CD14-positive monocyte (primary cell): ENCODE data around the gene MRPS17. TPM values are rescaled to one million over a fixed set of nuclear protein-coding genes. Genes with fewer than 3 reads are reported as not detected.
A peak's percentile ranks its signal among the peaks of the same experiment; 100 is the strongest.

ENCODE experiments used
- DNase-seq, 3 donors: peaks; one replicate each; pipeline ENCODE4 v3.0.0-alpha.2; 2011 to 2022
- H2AFZ ChIP-seq: 2 replicates; pipeline ENCODE4 v1.6.0; 2012; ENCODE audit warnings: mild to moderate bottlenecking, low read depth, low read length, inconsistent platforms; ENCODE audit not compliant: insufficient read depth, poor library complexity, severe bottlenecking
- H3K27ac ChIP-seq, 2 donors: 1 replicate in 1 of 2; 2 replicates in 1 of 2; pipeline ENCODE4 v1.5.1; 2012 to 2013; ENCODE audit warnings: low read length in 2 of 2, control low read depth in 1 of 2, inconsistent platforms in 1 of 2, low read depth in 1 of 2, mild to moderate bottlenecking in 1 of 2
- H3K27me3 ChIP-seq, 2 donors: one replicate each; pipeline versions ENCODE4 v1.6.0 to v1.6.1; 2011 to 2013; ENCODE audit warnings: low read length in 2 of 2; ENCODE audit not compliant: control insufficient read depth in 2 of 2, insufficient read depth in 2 of 2
- H3K36me3 ChIP-seq, 2 donors: replicated peaks in 1 of 2; 1 replicate in 1 of 2; 2 replicates in 1 of 2; pipeline versions ENCODE4 v1.5.1 to v1.6.1; 2012 to 2013; ENCODE audit warnings: low read length in 2 of 2, control low read depth in 1 of 2, inconsistent platforms in 1 of 2, mild to moderate bottlenecking in 1 of 2; ENCODE audit not compliant: insufficient read depth in 2 of 2, control insufficient read depth in 1 of 2
- H3K4me1 ChIP-seq, 2 donors: 1 replicate in 1 of 2; 2 replicates in 1 of 2; pipeline versions ENCODE4 v1.5.1 to v1.6.1; 2012 to 2013; ENCODE audit warnings: low read length in 2 of 2, control low read depth in 1 of 2, inconsistent platforms in 1 of 2, mild to moderate bottlenecking in 1 of 2, moderate library complexity in 1 of 2; ENCODE audit not compliant: insufficient read depth in 2 of 2, control insufficient read depth in 1 of 2
- H3K4me2 ChIP-seq: replicated peaks from 2 replicates; pipeline ENCODE3; 2012; ENCODE audit warnings: low read length, moderate library complexity, mild to moderate bottlenecking; ENCODE audit not compliant: poor library complexity, severe bottlenecking; ENCODE audit errors: extremely low read depth
- H3K4me3 ChIP-seq, 3 experiments: fragments of 200-600 bp in 1 of 3; sonication (generic) in 1 of 3; replicated peaks in 1 of 3; 1 replicate in 2 of 3; 2 replicates in 1 of 3; pipeline ENCODE4 v1.5.1; 2011 to 2013; ENCODE audit warnings: low read length in 3 of 3, mild to moderate bottlenecking in 3 of 3, control low read depth in 2 of 3, low read depth in 2 of 3, inconsistent platforms in 1 of 3, moderate library complexity in 1 of 3
- H3K79me2 ChIP-seq: 2 replicates; pipeline ENCODE4 v1.6.0; 2012; ENCODE audit warnings: mild to moderate bottlenecking, control low read depth, inconsistent platforms, low read length, moderate library complexity; ENCODE audit not compliant: insufficient read depth
- H3K9ac ChIP-seq: 2 replicates; pipeline ENCODE4 v1.6.0; 2017; ENCODE audit warnings: low read length, mild to moderate bottlenecking; ENCODE audit not compliant: insufficient read depth, poor library complexity, severe bottlenecking
- H3K9me3 ChIP-seq, 2 donors: replicated peaks in 1 of 2; 1 replicate in 1 of 2; 2 replicates in 1 of 2; pipeline versions ENCODE4 v1.5.1 to v1.6.1; 2012 to 2013; ENCODE audit warnings: low read length in 2 of 2, control low read depth in 1 of 2; ENCODE audit not compliant: control insufficient read depth in 1 of 2, insufficient read depth in 1 of 2
- H4K20me1 ChIP-seq: 2 replicates; pipeline ENCODE4 v1.6.0; 2012; ENCODE audit warnings: mild to moderate bottlenecking, low read length, control low read depth, moderate library complexity; ENCODE audit not compliant: insufficient read depth
- H3K27ac Mint-ChIP-seq, 7 donors: one replicate each; pipeline ENCODE4 v1.8.0; 2020; ENCODE audit warnings: mild to moderate bottlenecking in 7 of 7, mixed read lengths in 7 of 7, moderate library complexity in 6 of 7, inconsistent platforms in 2 of 7
- H3K27me3 Mint-ChIP-seq, 3 donors: one replicate each; pipeline ENCODE4 v1.8.0; 2021 to 2022; ENCODE audit warnings: low read depth in 3 of 3, mild to moderate bottlenecking in 3 of 3, mixed read lengths in 3 of 3, moderate library complexity in 3 of 3, inconsistent platforms in 1 of 3
- H3K36me3 Mint-ChIP-seq, 2 donors: one replicate each; pipeline ENCODE4 v1.8.0; 2020; ENCODE audit warnings: mixed read lengths in 2 of 2, inconsistent platforms in 1 of 2, mild to moderate bottlenecking in 1 of 2
- H3K4me1 Mint-ChIP-seq: one replicate; pipeline ENCODE4 v1.8.0; 2020; ENCODE audit warnings: mild to moderate bottlenecking, mixed read lengths
- H3K4me3 Mint-ChIP-seq, 2 donors: one replicate each; pipeline ENCODE4 v1.8.0; 2020; ENCODE audit warnings: mild to moderate bottlenecking in 2 of 2, mixed read lengths in 2 of 2, moderate library complexity in 1 of 2
- H3K9me3 Mint-ChIP-seq, 7 donors: one replicate each; pipeline ENCODE4 v1.8.0; 2020 to 2022; ENCODE audit warnings: mixed read lengths in 7 of 7, mild to moderate bottlenecking in 6 of 7, moderate library complexity in 6 of 7, inconsistent platforms in 2 of 7
- whole genome bisulfite sequencing: methylation state at CpG from one replicate; pipeline ENCODE4 v1.1.5; 2013; ENCODE audit warnings: missing lambda C conversion rate; ENCODE audit not compliant: insufficient coverage; 5-methylcytosine and 5-hydroxymethylcytosine counted together
- intact Hi-C, 2 donors: fragments of 100-400 bp; cut with micrococcal nuclease; formaldehyde crosslinking; loops; one replicate each; pipeline versions ENCODE4 v1.15.0 to v1.15.1; 2023
- polyA minus RNA-seq: library from RNA; depleted of rRNA, polyadenylated mRNA; stranded (reverse); fragments of >200 nt; gene quantifications from 2 replicates; pipeline ENCODE4 v1.2.3, GENCODE V29; 2012
- polyA plus RNA-seq, 3 donors: library from polyadenylated mRNA; depleted of rRNA in 1 of 3; unstranded in 2 of 3; stranded (reverse) in 1 of 3; fragments of 300-500 nt in 2 of 3; fragments of >200 nt in 1 of 3; fragmentation: Illumina TruSeq in 2 of 3; gene quantifications; 1 replicate in 2 of 3; 2 replicates in 1 of 3; pipeline ENCODE4 v1.2.3, GENCODE V29; 2012 to 2021
- total RNA-seq, 12 experiments: library from RNA in 1 of 12; stranded (reverse) in 1 of 12; fragments of 120-200 nt in 1 of 12; gene quantifications; one replicate each; pipeline ENCODE4 v1.2.4 and lab custom pipeline; 2013 to 2026; ENCODE audit warnings: mixed read lengths in 6 of 12, inconsistent platforms in 1 of 12
- TF ChIP-seq, protein P1 (sequence below): fragments of 200-600 bp; IDR thresholded peaks from one replicate; pipeline ENCODE4 v1.8.0; 2022; ENCODE audit warnings: antibody characterized with exemption, mild to moderate bottlenecking

MRPS17 gene
- total RNA-seq (2013): 8.6 TPM
- 10 to 100 TPM in 2 of 3 donors, 1 to 10 TPM in 1; 6.1 to 14.6 (median 10.9) TPM for polyA plus RNA-seq
- polyA minus RNA-seq: 2.1 and 5.1 TPM in 2 replicates
- total RNA-seq (lab: John Stamatoyannopoulos, UW): 0.98 to 3.3 (median 1.9) reads per million in 11 experiments

GRCh38 chr7:55951637-55952351 lies at the start of gene MRPS17:
Gene MRPS17, plus strand, starts transcription at chr7:55951877. Its CDS starts 1,319 bp downstream, at chr7:55953196.
- peaks cover 12 to 30% of the 10 kb centered on the region in 2 donors for H3K36me3 Mint-ChIP-seq
- DNase-seq: peak; percentile 80 to 83 (median 81)
- TF ChIP-seq, protein P1, sequence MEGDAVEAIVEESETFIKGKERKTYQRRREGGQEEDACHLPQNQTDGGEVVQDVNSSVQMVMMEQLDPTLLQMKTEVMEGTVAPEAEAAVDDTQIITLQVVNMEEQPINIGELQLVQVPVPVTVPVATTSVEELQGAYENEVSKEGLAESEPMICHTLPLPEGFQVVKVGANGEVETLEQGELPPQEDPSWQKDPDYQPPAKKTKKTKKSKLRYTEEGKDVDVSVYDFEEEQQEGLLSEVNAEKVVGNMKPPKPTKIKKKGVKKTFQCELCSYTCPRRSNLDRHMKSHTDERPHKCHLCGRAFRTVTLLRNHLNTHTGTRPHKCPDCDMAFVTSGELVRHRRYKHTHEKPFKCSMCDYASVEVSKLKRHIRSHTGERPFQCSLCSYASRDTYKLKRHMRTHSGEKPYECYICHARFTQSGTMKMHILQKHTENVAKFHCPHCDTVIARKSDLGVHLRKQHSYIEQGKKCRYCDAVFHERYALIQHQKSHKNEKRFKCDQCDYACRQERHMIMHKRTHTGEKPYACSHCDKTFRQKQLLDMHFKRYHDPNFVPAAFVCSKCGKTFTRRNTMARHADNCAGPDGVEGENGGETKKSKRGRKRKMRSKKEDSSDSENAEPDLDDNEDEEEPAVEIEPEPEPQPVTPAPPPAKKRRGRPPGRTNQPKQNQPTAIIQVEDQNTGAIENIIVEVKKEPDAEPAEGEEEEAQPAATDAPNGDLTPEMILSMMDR: no peak
- H3K27ac Mint-ChIP-seq: peak within 1 kb of the TSS; percentile 93 to 98 (median 94)
- Histone ChIP-seq H3K36me3 (peaks cover 7 to 18% of the 10 kb centered on the region in 2 donors), H4K20me1 (no peaks in the 10 kb centered on the region), H3K4me3 (peak within 1 kb of the TSS; percentile 58 to 77 (median 61)), H3K4me2 (peak within 1 kb of the TSS; percentile 73), H3K9me3 (peaks cover 2 to 3% of the 10 kb centered on the region in 2 donors), H3K27me3 (no peaks in the 10 kb centered on the region), H2AFZ (peak within 1 kb of the TSS; percentile 87), H3K27ac (peak within 1 kb of the TSS; percentile 68 to 83), H3K9ac (peak within 1 kb of the TSS; percentile 73), H3K4me1 (peaks cover 7 to 11% of the 10 kb centered on the region in 2 donors), H3K79me2 (peaks cover 5% of the 10 kb centered on the region)
- intact Hi-C loops: loop anchor here in 1 of 2 donors (5.0 kb wide), 2 partner anchors 64 to 584 kb away; partner anchors contain the start of genes LANCL2 and ZNF713
- under 1% methylated on average over 53 of the region's 53 CpGs for WGBS
- peaks cover 13% of the 10 kb centered on the region for H3K4me1 Mint-ChIP-seq
- peak within 1 kb of the TSS; percentile 94 to 98 for H3K4me3 Mint-ChIP-seq
- H3K9me3 Mint-ChIP-seq: peaks cover 0 to 19% (median 8%) of the 10 kb centered on the region in 7 donors
- peaks cover 0 to 3% (median 0%) of the 10 kb centered on the region in 3 donors for H3K27me3 Mint-ChIP-seq

DNA sequence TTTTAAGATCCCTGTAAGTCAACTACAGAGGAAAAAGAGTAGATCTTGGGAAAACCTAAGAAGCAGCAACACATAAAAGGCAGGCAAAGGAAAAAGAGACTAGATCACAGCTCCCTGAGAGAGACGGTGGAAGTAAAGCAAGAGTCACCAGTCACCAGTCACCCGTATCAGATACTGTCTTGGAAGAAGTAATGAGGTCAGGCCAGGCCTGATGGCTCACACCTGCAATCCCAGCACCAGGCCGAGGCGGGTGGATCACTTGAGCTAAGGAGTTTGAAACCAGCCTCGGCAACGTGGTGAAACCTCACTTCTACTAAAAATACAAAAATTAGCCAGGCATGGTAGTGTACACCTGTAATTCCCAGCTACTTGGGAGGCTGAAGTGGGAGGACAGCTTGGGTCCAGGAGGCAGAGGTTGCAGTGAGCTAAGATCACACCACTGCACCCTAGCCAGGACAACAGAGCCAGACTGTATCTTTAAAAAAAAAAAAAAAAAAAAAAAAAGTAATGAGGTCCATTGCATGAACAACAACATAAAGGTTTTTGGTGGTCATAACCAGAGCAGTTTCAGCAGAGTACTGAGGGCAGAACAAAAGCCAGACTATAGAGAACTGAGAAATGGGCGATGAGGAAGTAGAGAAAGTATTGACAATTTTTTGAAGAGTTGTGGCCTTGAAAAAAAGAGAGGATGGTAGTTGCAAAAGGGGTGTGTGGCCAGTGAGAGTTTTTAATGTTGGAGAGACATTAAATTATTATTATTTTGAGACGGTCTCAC lies 47.5 kb upstream of the MRPS17 start:
- Histone ChIP-seq H2AFZ (no peak overlapping the region), H3K27ac (no peak overlapping the region), H4K20me1 (no peaks in the 10 kb centered on the region), H3K9ac (no peak overlapping the region), H3K79me2 (no peaks in the 10 kb centered on the region), H3K36me3 (no peaks in the 10 kb centered on the region), H3K9me3 (peaks cover 7 to 11% of the 10 kb centered on the region in 2 donors), H3K4me1 (no peaks in the 10 kb centered on the region), H3K4me2 (no peak overlapping the region), H3K4me3 (no peak overlapping the region), H3K27me3 (no peaks in the 10 kb centered on the region)
- no peak overlapping the region for H3K4me3 Mint-ChIP-seq
- intact Hi-C loops: no loop called here
- H3K36me3 Mint-ChIP-seq: peaks cover 12 to 15% of the 10 kb centered on the region in 2 donors
- TF ChIP-seq, protein P1: no peak
- peaks cover 2 to 20% (median 13%) of the 10 kb centered on the region in 7 donors for H3K9me3 Mint-ChIP-seq
- H3K27ac Mint-ChIP-seq: no peak overlapping the region
- H3K4me1 Mint-ChIP-seq: peaks cover 2% of the 10 kb centered on the region
- DNase-seq: no peak
- WGBS: 92% methylated on average over 2 of the region's 8 CpGs
- peaks cover 0 to 5% (median 0%) of the 10 kb centered on the region in 3 donors for H3K27me3 Mint-ChIP-seq
